Measurements from ENCODE around the gene ALKBH4.
A peak's percentile ranks its signal among the peaks of the same experiment; 100 is the strongest.

The ALKBH4 gene

DNA sequence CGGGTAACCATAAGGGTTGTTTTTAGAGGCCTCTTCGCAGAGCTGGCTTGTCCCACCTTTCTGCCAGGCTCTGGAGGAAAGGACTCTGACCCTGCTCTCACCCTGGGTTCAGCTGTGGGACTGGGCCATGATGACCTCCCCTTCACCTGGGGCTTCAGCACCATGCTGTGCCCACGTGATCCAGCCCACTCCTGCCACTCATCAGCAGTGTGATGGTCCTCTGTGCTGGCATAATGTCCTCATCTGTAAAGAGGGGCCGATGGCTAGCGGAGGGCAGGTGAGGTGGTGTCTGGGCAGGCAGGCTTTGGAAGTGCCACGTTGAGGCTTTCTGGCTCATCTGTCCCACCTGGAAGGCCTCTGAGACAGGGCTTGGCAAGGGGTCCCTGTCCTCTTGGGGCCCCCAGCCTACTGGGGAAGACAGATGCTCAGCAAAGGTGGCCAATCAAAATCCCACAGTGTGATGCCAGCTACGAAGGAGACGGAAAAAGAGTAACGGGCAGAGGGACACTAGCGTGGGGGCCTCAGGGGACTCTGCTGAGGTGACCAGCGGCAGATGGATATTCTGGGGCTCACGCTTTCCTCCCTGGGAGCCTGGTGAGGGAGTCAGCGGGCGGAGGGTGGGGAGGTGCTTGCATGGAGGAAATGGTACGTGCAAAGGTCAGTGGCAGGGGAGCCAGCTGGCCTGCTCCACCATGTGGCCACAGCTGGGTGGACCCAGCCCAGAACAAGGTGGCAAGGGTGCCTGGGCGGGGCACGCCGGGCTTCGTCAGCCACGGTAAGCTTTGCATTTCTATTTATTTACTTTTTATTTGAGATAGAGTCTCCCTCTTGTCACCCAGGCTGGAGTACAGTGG is 5.5 kb upstream of the ALKBH4 start:
- no peak overlapping the region for H3K4me3 ChIP-seq (ENCODE audit: low read depth, low read length)
- TF ChIP-seq, protein P1, sequence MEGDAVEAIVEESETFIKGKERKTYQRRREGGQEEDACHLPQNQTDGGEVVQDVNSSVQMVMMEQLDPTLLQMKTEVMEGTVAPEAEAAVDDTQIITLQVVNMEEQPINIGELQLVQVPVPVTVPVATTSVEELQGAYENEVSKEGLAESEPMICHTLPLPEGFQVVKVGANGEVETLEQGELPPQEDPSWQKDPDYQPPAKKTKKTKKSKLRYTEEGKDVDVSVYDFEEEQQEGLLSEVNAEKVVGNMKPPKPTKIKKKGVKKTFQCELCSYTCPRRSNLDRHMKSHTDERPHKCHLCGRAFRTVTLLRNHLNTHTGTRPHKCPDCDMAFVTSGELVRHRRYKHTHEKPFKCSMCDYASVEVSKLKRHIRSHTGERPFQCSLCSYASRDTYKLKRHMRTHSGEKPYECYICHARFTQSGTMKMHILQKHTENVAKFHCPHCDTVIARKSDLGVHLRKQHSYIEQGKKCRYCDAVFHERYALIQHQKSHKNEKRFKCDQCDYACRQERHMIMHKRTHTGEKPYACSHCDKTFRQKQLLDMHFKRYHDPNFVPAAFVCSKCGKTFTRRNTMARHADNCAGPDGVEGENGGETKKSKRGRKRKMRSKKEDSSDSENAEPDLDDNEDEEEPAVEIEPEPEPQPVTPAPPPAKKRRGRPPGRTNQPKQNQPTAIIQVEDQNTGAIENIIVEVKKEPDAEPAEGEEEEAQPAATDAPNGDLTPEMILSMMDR (IDR thresholded peaks at IDR 0.05; ENCODE audit: borderline replicate concordance, insufficient read depth, low read depth, low read length): no peak

GRCh38 chr7:102469351-102469971 is 4.8 kb upstream of the ALKBH4 start:
- H3K4me3 ChIP-seq (ENCODE audit: low read depth, low read length): no peak overlapping the region
- TF ChIP-seq, protein P1 (IDR thresholded peaks at IDR 0.05; ENCODE audit: borderline replicate concordance, insufficient read depth, low read depth, low read length): no peak

DNA sequence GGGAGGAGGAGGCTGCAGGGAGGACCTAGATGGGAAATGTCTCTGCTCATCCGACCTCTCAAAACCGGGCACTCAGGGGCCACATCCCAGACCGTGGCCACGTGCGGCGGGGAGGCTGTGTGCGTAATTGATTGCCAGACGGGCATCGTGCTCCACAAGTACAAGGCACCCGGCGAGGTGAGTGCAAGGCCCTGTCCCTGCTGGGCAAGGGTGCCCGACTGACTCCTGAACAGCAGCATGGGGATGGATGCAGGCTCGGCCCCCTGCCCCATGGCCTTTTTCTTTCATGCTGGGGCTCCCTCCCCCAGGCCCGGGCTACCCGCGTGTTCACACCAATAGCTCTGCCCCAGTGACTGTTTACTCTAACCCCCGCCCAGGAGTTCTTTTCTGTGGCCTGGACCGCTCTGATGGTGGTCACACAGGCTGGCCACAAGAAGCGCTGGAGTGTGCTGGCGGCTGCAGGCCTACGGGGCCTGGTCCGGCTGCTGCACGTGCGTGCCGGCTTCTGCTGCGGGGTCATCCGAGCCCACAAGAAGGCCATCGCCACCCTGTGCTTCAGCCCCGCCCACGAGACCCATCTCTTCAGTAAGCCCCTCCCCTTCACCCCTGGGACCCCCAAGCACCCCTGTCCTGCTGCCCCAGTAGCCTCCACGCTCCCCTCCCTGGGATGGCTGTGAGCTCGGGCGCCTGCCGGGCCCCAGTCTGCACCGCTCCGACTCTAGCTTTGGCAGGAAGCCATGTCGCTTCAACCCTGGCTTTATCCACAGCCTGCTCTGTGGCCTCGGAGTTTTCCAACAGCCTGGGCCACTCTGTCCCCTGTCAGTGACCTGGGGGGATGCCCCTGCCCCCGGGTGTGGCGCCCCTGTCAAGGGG is 4.1 kb upstream of the ALKBH4 start:
- H3K4me3 ChIP-seq (ENCODE audit: low read depth, low read length): no peak overlapping the region
- TF ChIP-seq, protein P1 (IDR thresholded peaks at IDR 0.05; ENCODE audit: borderline replicate concordance, insufficient read depth, low read depth, low read length): no peak

DNA sequence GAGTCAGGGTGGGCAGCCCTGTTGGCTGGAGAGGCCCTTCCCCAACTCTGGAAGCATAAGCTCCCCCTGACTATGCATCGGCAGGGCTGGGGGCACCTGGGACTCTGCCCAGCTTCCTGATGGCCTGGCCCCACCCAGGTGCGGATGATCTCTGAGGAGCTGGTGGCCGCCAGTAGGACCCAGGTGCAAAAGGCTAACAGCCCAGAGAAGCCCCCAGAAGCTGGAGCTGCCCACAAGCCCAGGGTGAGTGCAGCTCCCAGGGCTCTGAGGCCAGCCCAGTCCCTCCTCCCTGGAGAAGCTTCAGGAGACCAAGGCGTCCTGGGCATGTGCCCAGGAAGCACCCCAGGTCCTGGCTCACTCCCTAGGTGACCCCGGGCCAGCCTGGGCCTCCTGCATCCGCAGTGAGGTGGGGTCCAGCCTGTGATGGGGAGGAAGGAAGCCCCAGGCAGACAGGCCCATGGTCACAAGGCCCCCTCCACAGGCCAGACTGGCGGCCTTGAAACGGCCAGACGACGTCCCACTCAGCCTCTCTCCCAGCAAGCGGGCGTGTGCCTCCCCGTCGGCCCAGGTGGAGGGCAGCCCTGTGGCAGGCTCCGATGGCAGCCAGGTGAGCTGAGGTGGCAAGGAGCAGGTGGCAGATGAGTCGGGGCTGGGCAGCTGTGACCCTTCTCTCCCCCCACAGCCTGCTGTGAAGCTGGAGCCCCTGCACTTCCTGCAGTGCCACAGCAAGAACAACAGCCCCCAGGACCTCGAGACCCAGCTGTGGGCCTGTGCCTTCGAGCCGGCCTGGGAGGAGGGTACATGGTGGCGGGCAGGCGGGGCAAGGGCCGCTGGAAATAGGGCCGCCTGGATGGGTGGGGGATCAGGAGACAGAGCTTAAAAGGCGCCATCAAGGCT is 3.2 kb upstream of the ALKBH4 start:
- no peak overlapping the region for H3K4me3 ChIP-seq (ENCODE audit: low read depth, low read length)
- TF ChIP-seq, protein P1 (IDR thresholded peaks at IDR 0.05; ENCODE audit: borderline replicate concordance, insufficient read depth, low read depth, low read length): no peak

DNA sequence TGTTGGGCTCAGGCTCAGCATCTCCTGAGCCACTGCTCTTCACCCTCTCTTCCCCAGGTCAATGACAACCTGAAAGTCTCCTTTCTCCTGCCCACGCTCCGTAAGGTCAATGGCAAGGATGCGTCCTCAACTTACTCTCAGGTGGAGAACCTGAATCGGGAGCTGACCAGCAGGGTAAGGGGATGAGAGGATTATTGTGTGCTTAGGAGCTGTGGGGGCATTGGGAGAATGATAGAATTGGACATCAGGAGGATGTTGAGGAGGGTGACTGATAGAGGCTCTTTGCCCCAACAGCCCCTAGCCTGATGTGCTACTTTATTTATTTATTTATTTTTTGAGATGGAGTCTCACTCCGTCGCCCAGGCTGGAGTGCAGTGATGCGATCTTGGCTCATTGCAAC is 1.4 kb upstream of the ALKBH4 start:
- H3K4me3 ChIP-seq (ENCODE audit: low read depth, low read length): peak overlapping the region; percentile 73
- TF ChIP-seq, protein P1 (IDR thresholded peaks at IDR 0.05; ENCODE audit: borderline replicate concordance, insufficient read depth, low read depth, low read length): no peak

- TF ChIP-seq, protein P1 (IDR thresholded peaks at IDR 0.05; ENCODE audit: borderline replicate concordance, insufficient read depth, low read depth, low read length): no peak
- peak overlapping the region; percentile 73 for H3K4me3 ChIP-seq (ENCODE audit: low read depth, low read length)
Measured at GRCh38 chr7:102463841-102464576, 654 bp downstream of the ALKBH4 start.
